Trophoblast cell (in vitro differentiated cells and primary cell): Measurements from ENCODE around the gene NANS.
"Not testable (repeated sequence)": the region's sequence is repeated elsewhere in the genome, so short reads cannot be mapped to it uniquely, and the experiment has no call there.

ENCODE experiments used
- DNase-seq, 2 donors: peaks; one replicate each; pipeline ENCODE4 v3.0.0-alpha.2; 2016
- H2AFZ ChIP-seq: 2 replicates; pipeline ENCODE4 v1.6.1; 2013; ENCODE audit warnings: low read length, moderate library complexity, mild to moderate bottlenecking; ENCODE audit not compliant: insufficient read depth, poor library complexity
- H2AK5ac ChIP-seq: 2 replicates; pipeline ENCODE4 v1.6.1; 2013; ENCODE audit warnings: mild to moderate bottlenecking, low read length
- H2BK120ac ChIP-seq: 2 replicates; pipeline ENCODE4 v1.6.1; 2013; ENCODE audit warnings: low read length, mild to moderate bottlenecking, moderate library complexity; ENCODE audit not compliant: insufficient read depth, poor library complexity
- H2BK12ac ChIP-seq: 2 replicates; pipeline ENCODE4 v1.6.1; 2013; ENCODE audit warnings: mild to moderate bottlenecking, low read length, moderate library complexity
- H2BK5ac ChIP-seq: 2 replicates; pipeline ENCODE4 v1.6.1; 2013; ENCODE audit warnings: low read length, low read depth, moderate library complexity, mild to moderate bottlenecking; ENCODE audit not compliant: poor library complexity
- H3K14ac ChIP-seq: 2 replicates; pipeline ENCODE4 v1.6.1; 2013; ENCODE audit warnings: mild to moderate bottlenecking, low read length
- H3K18ac ChIP-seq: 2 replicates; pipeline ENCODE4 v1.6.1; 2013; ENCODE audit warnings: mild to moderate bottlenecking, low read length
- H3K23ac ChIP-seq: 2 replicates; pipeline ENCODE4 v1.6.1; 2013; ENCODE audit warnings: low read length
- H3K27ac ChIP-seq: 2 replicates; pipeline ENCODE4 v1.5.1; 2013; ENCODE audit warnings: low read depth, mild to moderate bottlenecking, inconsistent platforms, low read length, moderate library complexity
- H3K27me3 ChIP-seq: 2 replicates; pipeline ENCODE4 v1.6.1; 2013; ENCODE audit warnings: inconsistent platforms, mild to moderate bottlenecking, low read length, moderate library complexity; ENCODE audit not compliant: insufficient read depth
- H3K36me3 ChIP-seq, 2 experiments: 1 replicate in 1 of 2; 2 replicates in 1 of 2; pipeline ENCODE4 v1.6.1; 2013; ENCODE audit warnings: low read length in 2 of 2, mild to moderate bottlenecking in 2 of 2, moderate library complexity in 1 of 2; ENCODE audit not compliant: insufficient read depth in 2 of 2, control insufficient read depth in 1 of 2
- H3K4ac ChIP-seq: 2 replicates; pipeline ENCODE4 v1.6.1; 2013; ENCODE audit warnings: low read depth, mild to moderate bottlenecking, low read length, moderate library complexity
- H3K4me1 ChIP-seq, 2 experiments: 1 replicate in 1 of 2; 2 replicates in 1 of 2; pipeline ENCODE4 v1.6.1; 2013; ENCODE audit warnings: low read length in 2 of 2, mild to moderate bottlenecking in 2 of 2, moderate library complexity in 1 of 2; ENCODE audit not compliant: insufficient read depth in 2 of 2, control insufficient read depth in 1 of 2
- H3K4me2 ChIP-seq: 2 replicates; pipeline ENCODE4 v1.6.1; 2013; ENCODE audit warnings: inconsistent platforms, mild to moderate bottlenecking, low read length, moderate library complexity
- H3K4me3 ChIP-seq: 2 replicates; pipeline ENCODE4 v1.5.1; 2013; ENCODE audit warnings: mild to moderate bottlenecking, low read depth, low read length, inconsistent platforms
- H3K79me1 ChIP-seq: one replicate; pipeline ENCODE4 v1.6.1; 2013; ENCODE audit warnings: low read length
- H3K79me2 ChIP-seq: 2 replicates; pipeline ENCODE4 v1.6.1; 2013; ENCODE audit warnings: low read length, mild to moderate bottlenecking; ENCODE audit not compliant: control insufficient read depth, insufficient read depth, poor library complexity
- H3K9ac ChIP-seq: 2 replicates; pipeline ENCODE4 v1.6.1; 2013; ENCODE audit warnings: mild to moderate bottlenecking, low read length
- H3K9me3 ChIP-seq: 2 replicates; pipeline ENCODE4 v1.6.1; 2013; ENCODE audit warnings: low read depth, mild to moderate bottlenecking, control low read depth, inconsistent platforms, low read length; ENCODE audit not compliant: insufficient read depth
- H4K12ac ChIP-seq: 2 replicates; pipeline ENCODE4 v1.6.1; 2013; ENCODE audit warnings: low read depth, mild to moderate bottlenecking, low read length, moderate library complexity
- H4K8ac ChIP-seq: 2 replicates; pipeline ENCODE4 v1.6.1; 2013; ENCODE audit warnings: low read depth, mild to moderate bottlenecking, low read length, moderate library complexity
- H4K91ac ChIP-seq: one replicate; pipeline ENCODE4 v1.6.1; 2013; ENCODE audit warnings: low read depth, mild to moderate bottlenecking, low read length, moderate library complexity
- WGBS: extraction: QIAGEN DNeasy Blood & Tissue Kit; methylation state at CpG from one replicate; pipeline ENCODE4 v1.1.7; 2013; ENCODE audit warnings: missing lambda C conversion rate; ENCODE audit not compliant: insufficient read length, insufficient coverage; ENCODE audit errors: extremely low coverage; 5-methylcytosine and 5-hydroxymethylcytosine counted together

Gene NANS

DNA sequence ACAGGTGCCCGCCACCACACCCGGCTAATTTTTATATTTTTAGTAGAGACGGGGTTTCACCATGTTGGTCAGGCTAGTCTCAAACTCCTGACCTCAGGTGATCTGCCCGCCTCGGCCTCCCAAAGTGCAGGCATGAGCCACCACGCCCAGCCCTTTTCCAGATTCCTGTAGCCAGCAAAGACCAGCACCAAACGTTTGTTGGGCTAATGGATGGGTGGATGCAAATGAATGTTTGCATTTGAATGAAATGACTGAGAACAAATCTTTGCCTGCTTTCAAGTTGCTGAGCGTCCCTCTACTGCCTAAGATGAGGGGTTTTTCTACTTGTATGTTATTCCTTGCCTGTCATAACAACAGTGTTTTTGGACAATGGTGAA lies 20.0 kb downstream of the NANS start:
- WGBS: no CpG with 5 or more reads among the region's 8 CpGs
- not testable (repeated sequence) for H3K4me2 ChIP-seq, H3K18ac ChIP-seq, H3K4ac ChIP-seq, H2BK120ac ChIP-seq, H3K27ac ChIP-seq, H3K4me3 ChIP-seq, H4K8ac ChIP-seq, H3K79me2 ChIP-seq, H2BK12ac ChIP-seq, H3K79me1 ChIP-seq, H2BK5ac ChIP-seq, H3K27me3 ChIP-seq, H4K91ac ChIP-seq, H3K9me3 ChIP-seq, H2AK5ac ChIP-seq, DNase-seq, H4K12ac ChIP-seq, H3K9ac ChIP-seq, H3K23ac ChIP-seq, H2AFZ ChIP-seq, H3K14ac ChIP-seq
- Histone ChIP-seq H3K36me3 (peaks cover 14 to 23% of the 10 kb centered on the region in 2 experiments), H3K4me1 (peaks cover 11 to 12% of the 10 kb centered on the region in 2 experiments)

DNA sequence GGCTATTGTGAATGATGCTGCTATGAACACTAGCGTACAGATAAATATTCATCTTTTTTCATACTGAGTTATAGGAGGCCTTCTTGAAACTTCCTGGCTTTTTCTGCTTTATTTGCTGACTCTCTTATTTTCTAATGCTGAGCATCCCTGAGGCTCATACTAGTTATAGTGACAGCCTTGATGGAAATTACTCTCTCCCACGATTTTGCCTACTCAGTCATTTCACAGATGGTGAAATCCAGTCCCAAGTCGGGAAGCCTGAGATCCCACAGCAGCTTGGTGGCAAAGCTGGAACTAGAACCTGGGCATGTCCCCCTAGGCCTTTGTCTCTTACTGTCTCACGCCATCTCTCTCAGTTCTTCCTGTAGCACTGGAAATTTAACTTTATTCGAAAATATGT lies 22.4 kb downstream of the NANS start:
- no peak overlapping the region for H3K4ac ChIP-seq
- no peak for DNase-seq
- H3K4me1 ChIP-seq: peaks cover 12 to 13% of the 10 kb centered on the region in 2 experiments
- no peak overlapping the region for H2BK12ac ChIP-seq
- H3K9ac ChIP-seq: no peak overlapping the region
- no CpG with 5 or more reads among the region's 5 CpGs for WGBS
- peaks cover 4% of the 10 kb centered on the region for H3K79me1 ChIP-seq
- no peak overlapping the region for H3K4me3 ChIP-seq
- no peak overlapping the region for H4K8ac ChIP-seq
- H2AFZ ChIP-seq: no peak overlapping the region
- no peak overlapping the region for H3K27ac ChIP-seq
- no peaks in the 10 kb centered on the region for H3K79me2 ChIP-seq
- peaks cover 16 to 34% of the 10 kb centered on the region in 2 experiments for H3K36me3 ChIP-seq
- H3K23ac ChIP-seq: no peak overlapping the region
- H4K12ac ChIP-seq: no peak overlapping the region
- H3K27me3 ChIP-seq: no peaks in the 10 kb centered on the region
- H3K9me3 ChIP-seq: no peaks in the 10 kb centered on the region
- no peak overlapping the region for H2AK5ac ChIP-seq
- no peak overlapping the region for H3K4me2 ChIP-seq
- H2BK120ac ChIP-seq: no peak overlapping the region
- no peak overlapping the region for H4K91ac ChIP-seq
- no peak overlapping the region for H3K18ac ChIP-seq
- no peak overlapping the region for H2BK5ac ChIP-seq
- no peak overlapping the region for H3K14ac ChIP-seq

DNA sequence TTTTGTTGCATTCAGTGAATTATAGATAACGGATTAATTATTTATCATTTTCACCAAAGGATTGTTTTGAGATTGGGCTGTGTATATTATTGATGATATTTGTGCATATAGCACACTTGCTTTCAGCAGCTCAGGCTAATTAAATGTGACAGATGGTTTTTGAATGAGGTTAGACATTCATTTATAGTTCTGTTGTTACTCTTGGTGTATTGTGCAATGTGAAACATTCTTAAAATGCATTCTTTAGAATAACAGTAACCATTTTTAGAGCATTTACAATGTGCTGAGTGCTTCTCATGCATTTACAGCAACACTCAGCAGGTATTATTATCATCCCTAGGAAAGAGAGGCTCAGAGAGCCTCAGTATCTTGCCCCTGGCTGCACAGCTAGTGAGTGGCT lies 23.8 kb downstream of the NANS start:
- Histone ChIP-seq H3K4me2 (no peak overlapping the region), H3K23ac (no peak overlapping the region), H3K4me1 (peaks cover 12 to 13% of the 10 kb centered on the region in 2 experiments), H3K4ac (no peak overlapping the region), H2BK12ac (no peak overlapping the region), H4K12ac (no peak overlapping the region), H4K8ac (no peak overlapping the region), H2AFZ (no peak overlapping the region), H3K18ac (no peak overlapping the region), H3K79me1 (peaks cover 2% of the 10 kb centered on the region), H2AK5ac (no peak overlapping the region), H3K36me3 (peaks cover 16 to 35% of the 10 kb centered on the region in 2 experiments), H3K27ac (no peak overlapping the region), H3K9ac (no peak overlapping the region), H3K4me3 (no peak overlapping the region), H3K27me3 (no peaks in the 10 kb centered on the region), H3K79me2 (no peaks in the 10 kb centered on the region), H2BK5ac (no peak overlapping the region), H3K14ac (no peak overlapping the region), H2BK120ac (no peak overlapping the region), H3K9me3 (no peaks in the 10 kb centered on the region), H4K91ac (no peak overlapping the region)
- DNase-seq: peak in 1 of 2 donors; percentile 89
- no CpG with 5 or more reads among the region's 1 CpG for WGBS

DNA sequence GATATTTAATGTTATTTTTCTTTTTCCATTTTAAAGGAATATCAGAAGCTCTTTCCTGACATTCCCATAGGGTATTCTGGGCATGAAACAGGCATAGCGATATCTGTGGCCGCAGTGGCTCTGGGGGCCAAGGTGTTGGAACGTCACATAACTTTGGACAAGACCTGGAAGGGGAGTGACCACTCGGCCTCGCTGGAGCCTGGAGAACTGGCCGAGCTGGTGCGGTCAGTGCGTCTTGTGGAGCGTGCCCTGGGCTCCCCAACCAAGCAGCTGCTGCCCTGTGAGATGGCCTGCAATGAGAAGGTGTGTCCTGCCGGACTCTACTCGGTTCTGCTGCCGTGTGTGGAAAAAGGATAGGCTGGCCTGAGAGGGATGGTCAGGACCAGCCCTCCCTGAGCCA lies 24.2 kb downstream of the NANS start:
- H3K79me2 ChIP-seq: no peaks in the 10 kb centered on the region
- DNase-seq: peak; percentile 67 to 81
- WGBS: no CpG with 5 or more reads among the region's 12 CpGs

More for the DNA sequence above, 24.2 kb downstream of the NANS start:
- Histone ChIP-seq H2BK120ac (no peak overlapping the region), H3K18ac (no peak overlapping the region), H3K36me3 (peaks cover 16 to 35% of the 10 kb centered on the region in 2 experiments), H4K91ac (no peak overlapping the region), H3K9me3 (no peaks in the 10 kb centered on the region), H3K23ac (no peak overlapping the region), H4K8ac (no peak overlapping the region), H3K79me1 (peaks cover 2% of the 10 kb centered on the region), H3K4me3 (no peak overlapping the region), H3K4ac (no peak overlapping the region), H4K12ac (no peak overlapping the region), H3K9ac (no peak overlapping the region), H2AK5ac (no peak overlapping the region), H3K14ac (peak overlapping the region; percentile 10), H3K4me2 (no peak overlapping the region), H3K27ac (no peak overlapping the region), H2BK5ac (no peak overlapping the region), H2BK12ac (no peak overlapping the region), H3K27me3 (no peaks in the 10 kb centered on the region), H3K4me1 (peaks cover 12 to 13% of the 10 kb centered on the region in 2 experiments), H2AFZ (no peak overlapping the region)
